Heart right ventricle (tissue), 16 donors: ENCODE data around the gene TBC1D14. TPM values are rescaled to one million over a fixed set of nuclear protein-coding genes. Genes with fewer than 3 reads are reported as not detected.

Experiments
- ATAC-seq, 8 donors: fragments of 200-7000 bp; cut with Tn5 transposase; one replicate each; pipeline ENCODE4 v1.9.1; 2020; ENCODE audit warnings: mild to moderate bottlenecking in 8 of 8, moderate library complexity in 8 of 8, moderate number of reproducible peaks in 1 of 8
- DNase-seq, 2 donors: peaks; one replicate each; pipeline ENCODE4 v3.0.0-alpha.2; 2020
- H3K27ac ChIP-seq, 10 donors: fragments of 200-600 bp; sonication (generic) in 2 of 10; one replicate each; pipeline versions ENCODE4 v1.5.0 to v1.8.0; 2020 to 2022; ENCODE audit warnings: mild to moderate bottlenecking in 3 of 10
- H3K27me3 ChIP-seq, 7 donors: fragments of 200-600 bp; one replicate each; pipeline ENCODE4 v1.8.0; 2021 to 2022; ENCODE audit warnings: mild to moderate bottlenecking in 2 of 7
- H3K36me3 ChIP-seq, 9 donors: fragments of 200-600 bp; sonication (generic) in 1 of 9; one replicate each; pipeline versions ENCODE4 v1.5.0 to v1.8.0; 2020 to 2022; ENCODE audit warnings: mild to moderate bottlenecking in 2 of 9
- H3K4me1 ChIP-seq, 9 donors: fragments of 200-600 bp; sonication (generic) in 1 of 9; one replicate each; pipeline versions ENCODE4 v1.5.0 to v1.8.0; 2020 to 2022; ENCODE audit warnings: mild to moderate bottlenecking in 4 of 9
- H3K4me3 ChIP-seq, 10 donors: fragments of 200-600 bp; sonication (generic) in 2 of 10; one replicate each; pipeline versions ENCODE4 v1.5.0 to v1.8.0; 2020 to 2022; ENCODE audit warnings: mild to moderate bottlenecking in 7 of 10, moderate library complexity in 2 of 10
- H3K9me3 ChIP-seq, 11 donors: fragments of 200-600 bp in 10 of 11; sonication (generic) in 2 of 11; one replicate each; pipeline versions ENCODE4 v1.5.0 to v1.8.0; 2013 to 2022; ENCODE audit warnings: mild to moderate bottlenecking in 2 of 11, control low read depth in 1 of 11, moderate library complexity in 1 of 11
- CTCF ChIP-seq, 9 donors: fragments of 200-600 bp; sonication (generic) in 2 of 9; IDR thresholded peaks; one replicate each; pipeline versions ENCODE4 v1.5.0 to v1.8.0; 2021 to 2022; ENCODE audit warnings: antibody characterized with exemption in 9 of 9, mild to moderate bottlenecking in 5 of 9, moderate library complexity in 1 of 9
- WGBS, 2 donors: extraction: QIAGEN DNeasy Blood & Tissue Kit; methylation state at CpG; one replicate each; pipeline ENCODE4 v1.1.7; 2013; ENCODE audit warnings: inconsistent platforms in 1 of 2; 5-methylcytosine and 5-hydroxymethylcytosine counted together
- intact Hi-C, 10 donors: fragments of 100-400 bp; cut with DNase I; formaldehyde crosslinking; loops; one replicate each; pipeline versions ENCODE4 v1.11.1 to v1.14.2; 2022
- polyA plus RNA-seq, 2 donors: library from polyadenylated mRNA; stranded (reverse); fragments of 200-250 nt; gene quantifications; one replicate each; pipeline ENCODE4 v1.2.3, GENCODE V29; 2013
- total RNA-seq, 10 donors: library from RNA; stranded (reverse); fragmentation: NEBNext Ultra II Directional in 3 of 10; extraction: Animal tissue kit (Norgen Biotek cat#: 25700) in 3 of 10; gene quantifications; one replicate each; pipeline versions ENCODE4 v1.2.1 to v1.2.4, GENCODE V29; 2021 to 2023
- donor health status: Arrhythmogenic right ventricular cardiomyopathy.
- donor health status: ischemic (EF 13 %, LVEDD 7.1; RV severe dilation, severe dysfunction).
- donor health status: healthy with polysubstance abuse.
- donor health status: DM: no; HTN: yes; CAD: no.
- donor health status: DM: no; HTN: no; CAD: no.
- donor health status: ischemic (EF 25% LVEDD 6.9; RV normal size, moderate dysfunction).
- donor health status: ischemic (EF 25% LVEDD 5.7; RV mildly dilated, moderate dysfunction).
- donor health status: healthy.
- donor health status: DM: yes; HTN: yes; CAD: no.
- donor health status: Ischemic cardiomyopathy.
- donor health status: ischemic (EF 35%, LVEDD 5.7; RV mildly dilated, moderate dysfunction).
- donor health status: nonischemic (EF 11% LVEDD 7.7; RV severe dilation, severe dysfunction).
- donor health status: DM: yes; HTN: yes; CAD: no.
- donor health status: PGD.
- donor health status: ischemic (EF 29% LVEDD 5.4; RV normal size, mild dysfunction).
- donor health status: nonischemic (EF 23%, LVEDD 6.1; RV moderate dilation, normal function).

Gene TBC1D14
- total and polyA plus RNA-seq, 12 donors: 10.5 to 43.7 (median 32.6) TPM

GRCh38 chr4:7020290-7020689 lies 110.7 kb downstream of the TBC1D14 start:
- Histone ChIP-seq H3K4me3 (no peak overlapping the region), H3K27ac (no peak overlapping the region), H3K36me3 (peaks cover 0 to 97% (median 43%) of the 10 kb centered on the region in 9 donors), H3K9me3 (no peaks in the 10 kb centered on the region), H3K4me1 (no peaks in the 10 kb centered on the region), H3K27me3 (no peaks in the 10 kb centered on the region)
- DNase-seq (no peak), ATAC-seq (no peak)
- intact Hi-C loops: no loop called here
- no peak for TF ChIP-seq CTCF (IDR thresholded peaks at IDR 0.05)
- 98 to 100% methylated on average over 2 of the region's 2 CpGs for WGBS, 2 donors

- Histone ChIP-seq H3K4me3 (no peak overlapping the region), H3K4me1 (no peaks in the 10 kb centered on the region), H3K27ac (no peak overlapping the region), H3K27me3 (no peaks in the 10 kb centered on the region), H3K9me3 (no peaks in the 10 kb centered on the region), H3K36me3 (peaks cover 0 to 97% (median 38%) of the 10 kb centered on the region in 9 donors)
- 92 to 94% methylated on average over 11 of the region's 11 CpGs for WGBS, 2 donors
- ATAC-seq: no peak
- intact Hi-C loops: no loop called here
- TF ChIP-seq CTCF (IDR thresholded peaks at IDR 0.05): no peak
- DNase-seq: no peak
Observed at GRCh38 chr4:7020856-7021255, 111.2 kb downstream of the TBC1D14 start.

GRCh38 chr4:7021355-7021754 lies 111.7 kb downstream of the TBC1D14 start:
- no peak for TF ChIP-seq CTCF (IDR thresholded peaks at IDR 0.05)

GRCh38 chr4:7021930-7022664 lies 112.5 kb downstream of the TBC1D14 start:
- DNase-seq (no peak), ATAC-seq (no peak)
- intact Hi-C loops: no loop called here
- H3K27me3 ChIP-seq: no peaks in the 10 kb centered on the region
- H3K4me3 ChIP-seq: no peak overlapping the region
- 84 to 86% methylated on average over 13 of the region's 13 CpGs for WGBS, 2 donors
- H3K36me3 ChIP-seq: peaks cover 0 to 97% (median 34%) of the 10 kb centered on the region in 9 donors
- no peak for TF ChIP-seq CTCF (IDR thresholded peaks at IDR 0.05)
- no peak overlapping the region for H3K27ac ChIP-seq
- H3K9me3 ChIP-seq: no peaks in the 10 kb centered on the region
- no peaks in the 10 kb centered on the region for H3K4me1 ChIP-seq

More at GRCh38 chr4:7021355-7021754, 111.7 kb downstream of the TBC1D14 start:
- H3K27me3 ChIP-seq: no peaks in the 10 kb centered on the region
- no peaks in the 10 kb centered on the region for H3K9me3 ChIP-seq
- 79 to 80% methylated on average over 5 of the region's 5 CpGs for WGBS, 2 donors
- DNase-seq: no peak
- H3K36me3 ChIP-seq: peaks cover 0 to 97% (median 34%) of the 10 kb centered on the region in 9 donors
- no peaks in the 10 kb centered on the region for H3K4me1 ChIP-seq
- no peak overlapping the region for H3K27ac ChIP-seq
- no peak for ATAC-seq
- intact Hi-C loops: no loop called here
- no peak overlapping the region for H3K4me3 ChIP-seq
